OCI-LY1 (cell line): ENCODE data around the gene FMC1.

Experiments
- H2AFZ ChIP-seq: fragments of 200-600 bp; sonication (generic), shearing (Covaris generic); 2 replicates; pipeline ENCODE4 v1.6.0; 2014; ENCODE audit warnings: antibody characterized with exemption, mild to moderate bottlenecking, low read length
- H3F3A ChIP-seq: fragments of 200-600 bp; sonication (generic), shearing (Covaris generic); 2 replicates; pipeline ENCODE4 v1.6.0; 2014; ENCODE audit warnings: mild to moderate bottlenecking, antibody characterized with exemption, low read length, moderate library complexity; ENCODE audit not compliant: insufficient read depth
- H3K27ac ChIP-seq: fragments of 200-600 bp; sonication (generic); 2 replicates; pipeline ENCODE4 v1.5.1; 2014; ENCODE audit warnings: low read length, mixed run types, mild to moderate bottlenecking, low read depth; ENCODE audit not compliant: poor library complexity, severe bottlenecking
- H3K27me3 ChIP-seq: fragments of 200-600 bp; sonication (generic); 2 replicates; pipeline ENCODE4 v1.6.0; 2014; ENCODE audit warnings: antibody characterized with exemption, mild to moderate bottlenecking, low read length, moderate library complexity; ENCODE audit not compliant: insufficient read depth
- H3K36me3 ChIP-seq: fragments of 200-600 bp; sonication (generic); 2 replicates; pipeline ENCODE4 v1.6.1; 2014; ENCODE audit warnings: mild to moderate bottlenecking, antibody characterized with exemption, low read length, moderate library complexity, mixed read lengths; ENCODE audit not compliant: insufficient read depth
- H3K4me1 ChIP-seq: fragments of 200-600 bp; sonication (generic); 2 replicates; pipeline ENCODE4 v1.5.1; 2014; ENCODE audit warnings: mild to moderate bottlenecking, low read length, moderate library complexity; ENCODE audit not compliant: insufficient read depth, severe bottlenecking
- H3K4me2 ChIP-seq: fragments of 200-600 bp; sonication (generic), shearing (Covaris generic); 2 replicates; pipeline ENCODE4 v1.6.1; 2014; ENCODE audit warnings: low read length
- H3K4me3 ChIP-seq: fragments of 200-600 bp; sonication (generic); 2 replicates; pipeline ENCODE4 v1.5.1; 2014; ENCODE audit warnings: low read length, low read depth, mild to moderate bottlenecking, mixed read lengths; ENCODE audit not compliant: poor library complexity, severe bottlenecking
- H3K79me2 ChIP-seq: fragments of 200-600 bp; shearing (Covaris generic); 2 replicates; pipeline ENCODE4 v1.6.1; 2016; ENCODE audit warnings: mixed run types, low read length, mixed read lengths; ENCODE audit not compliant: insufficient read depth
- H3K9ac ChIP-seq: fragments of 200-600 bp; sonication (generic), shearing (Covaris generic); 2 replicates; pipeline ENCODE4 v1.6.1; 2014; ENCODE audit warnings: mild to moderate bottlenecking, low read length, mixed read lengths
- H3K9me2 ChIP-seq: fragments of 200-600 bp; sonication (generic), shearing (Covaris generic); 2 replicates; pipeline ENCODE4 v1.6.1; 2014; ENCODE audit warnings: low read depth, mild to moderate bottlenecking, low read length, mixed read lengths
- H3K9me3 ChIP-seq: fragments of 200-600 bp; shearing (Covaris generic); 2 replicates; pipeline ENCODE4 v1.6.1; 2014; ENCODE audit warnings: low read length, mixed read lengths
- H4K20me1 ChIP-seq: fragments of 200-600 bp; sonication (generic), shearing (Covaris generic); 2 replicates; pipeline ENCODE4 v1.6.0; 2016; ENCODE audit warnings: mild to moderate bottlenecking, low read length; ENCODE audit not compliant: insufficient read depth
- CTCF ChIP-seq: fragments of 200-600 bp; sonication (generic), shearing (Covaris generic); IDR thresholded peaks from 2 replicates; pipeline ENCODE4 v1.5.1; 2017; ENCODE audit warnings: mild to moderate bottlenecking, antibody characterized with exemption, low read length, moderate library complexity, mixed read lengths
- EZH2 ChIP-seq: fragments of 200-600 bp; sonication (generic), shearing (Covaris generic); IDR thresholded peaks from 2 replicates; pipeline ENCODE4 v1.8.0; 2017; ENCODE audit warnings: borderline replicate concordance, mixed run types, mild to moderate bottlenecking, antibody characterized with exemption, low read length, moderate library complexity, mixed read lengths

FMC1 gene

GRCh38 chr7:139359366-139360209, 18.5 kb downstream of the FMC1 start, which contains the start of gene LUC7L2:
LUC7L2 (plus strand) TSS chr7:139359894; CDS start chr7:139360262, 368 bp downstream.
- Histone ChIP-seq H2AFZ (no peak within 1 kb of the TSS), H3K27me3 (no peaks in the 10 kb centered on the region), H3K9ac (peak within 1 kb of the TSS; percentile 96), H4K20me1 (peaks cover under 1% of the 10 kb centered on the region; the same call in 1 of the 2 replicates), H3K4me1 (peaks cover 32% of the 10 kb centered on the region), H3K9me3 (no peaks in the 10 kb centered on the region), H3K36me3 (peaks cover 23% of the 10 kb centered on the region), H3K27ac (peak within 1 kb of the TSS; percentile 93), H3K9me2 (no peaks in the 10 kb centered on the region), H3K4me2 (peak within 1 kb of the TSS; percentile 77), H3K4me3 (peak within 1 kb of the TSS; percentile 89), H3K79me2 (peaks cover 42% of the 10 kb centered on the region), H3F3A (peaks cover 17% of the 10 kb centered on the region; the same call in 1 of the 2 replicates)
- TF ChIP-seq CTCF, result no peak
- no peak for TF ChIP-seq EZH2

GRCh38 chr7:139360210-139360947, 19.2 kb downstream of the FMC1 start:
- H3K9ac ChIP-seq, result peak overlapping the region; percentile 96
- H3F3A ChIP-seq, result peaks cover 14% of the 10 kb centered on the region; the same call in 1 of the 2 replicates
- peak overlapping the region; percentile 89 for H3K4me3 ChIP-seq
- peaks cover 32% of the 10 kb centered on the region for H3K4me1 ChIP-seq
- TF ChIP-seq CTCF (no peak), EZH2 (no peak)
- H2AFZ ChIP-seq, result no peak overlapping the region
- peak overlapping the region; percentile 77 for H3K4me2 ChIP-seq
- peaks cover 4% of the 10 kb centered on the region; the same call in 1 of the 2 replicates for H4K20me1 ChIP-seq
- H3K36me3 ChIP-seq, result peaks cover 31% of the 10 kb centered on the region
- no peaks in the 10 kb centered on the region for H3K9me2 ChIP-seq
- no peaks in the 10 kb centered on the region for H3K27me3 ChIP-seq
- H3K27ac ChIP-seq, result peak overlapping the region; percentile 93
- H3K79me2 ChIP-seq, result peaks cover 50% of the 10 kb centered on the region
- no peaks in the 10 kb centered on the region for H3K9me3 ChIP-seq

- Histone ChIP-seq H2AFZ (no peak overlapping the region), H4K20me1 (peaks cover 4% of the 10 kb centered on the region; the same call in 1 of the 2 replicates)
- TF ChIP-seq CTCF (no peak), EZH2 (no peak)
Measured at GRCh38 chr7:139360948-139361307, 19.8 kb downstream of the FMC1 start.

More at GRCh38 chr7:139360948-139361307, 19.8 kb downstream of the FMC1 start:
- Histone ChIP-seq H3K4me3 (peak overlapping the region; percentile 89), H3K36me3 (peaks cover 36% of the 10 kb centered on the region), H3F3A (0 out of 2 replicates have a peak, but pooled peaks cover 9% of the 10 kb centered on the region), H3K9me3 (no peaks in the 10 kb centered on the region), H3K79me2 (peaks cover 56% of the 10 kb centered on the region), H3K4me2 (peak overlapping the region; percentile 77), H3K9me2 (no peaks in the 10 kb centered on the region), H3K27me3 (no peaks in the 10 kb centered on the region), H3K9ac (peak overlapping the region; percentile 96), H3K4me1 (peaks cover 32% of the 10 kb centered on the region), H3K27ac (peak overlapping the region; percentile 93)
